Panc1 (cell line): ENCODE data around the gene CALB2.
"Not testable (repeated sequence)": the region's sequence is repeated elsewhere in the genome, so short reads cannot be mapped to it uniquely, and the experiment has no call there.

ENCODE experiments used
- CTCF ChIP-seq: fragments of 450-650 bp; IDR thresholded peaks from 2 replicates; pipeline ENCODE4 v1.5.1; 2017; ENCODE audit warnings: mild to moderate bottlenecking
- POLR2AphosphoS5 ChIP-seq: IDR thresholded peaks from 2 replicates; pipeline ENCODE4 v1.6.1; 2012; ENCODE audit warnings: mild to moderate bottlenecking, low read depth, low read length, moderate library complexity

GRCh38 chr16:71356936-71357335, 1.6 kb upstream of the CALB2 start:
- not testable (repeated sequence) for TF ChIP-seq POLR2AphosphoS5, CTCF
